SIG-M5 treated with dmso at 0.1 percent for 504 hours (cell line): Measurements from ENCODE around the gene PCIF1.
A peak's percentile ranks its signal among the peaks of the same experiment; 100 is the strongest.
"Not testable (repeated sequence)": the region's sequence is repeated elsewhere in the genome, so short reads cannot be mapped to it uniquely, and the experiment has no call there.

Source experiments
- DNase-seq: peaks from one replicate; lab custom pipeline; 2025; ENCODE audit not compliant: unreplicated experiment; lab: John Stamatoyannopoulos, UW

The PCIF1 gene

GRCh38 chr20:45921337-45922189 lies 12.9 kb upstream of the PCIF1 start:
- DNase-seq, result no peak

GRCh38 chr20:45924391-45925261 lies 9.9 kb upstream of the PCIF1 start:
- no peak for DNase-seq

- DNase-seq, result no peak
Measured at GRCh38 chr20:45925821-45926506, 8.5 kb upstream of the PCIF1 start.

- no peak for DNase-seq
Measured at GRCh38 chr20:45926731-45927070, 7.8 kb upstream of the PCIF1 start.

- DNase-seq, result no peak
Measured at GRCh38 chr20:45927071-45927878, 7.2 kb upstream of the PCIF1 start.

- not testable (repeated sequence) for DNase-seq
Measured at GRCh38 chr20:45931680-45932079, 2.8 kb upstream of the PCIF1 start.

GRCh38 chr20:45933266-45934045 lies 1.0 kb upstream of the PCIF1 start:
- DNase-seq, result peak; percentile 84

- peak; percentile 59 for DNase-seq
Measured at GRCh38 chr20:45934046-45934585, 367 bp upstream of the PCIF1 start.

GRCh38 chr20:45935416-45936046 lies 1.0 kb downstream of the PCIF1 start:
- no peak for DNase-seq

GRCh38 chr20:45937765-45938164 lies 3.3 kb downstream of the PCIF1 start:
- DNase-seq, result no peak

- DNase-seq, result no peak
Measured at GRCh38 chr20:45938727-45939438, 4.4 kb downstream of the PCIF1 start.

GRCh38 chr20:45940053-45940452 lies 5.6 kb downstream of the PCIF1 start:
- no peak for DNase-seq

- no peak for DNase-seq
Measured at GRCh38 chr20:45940469-45940868, 6.0 kb downstream of the PCIF1 start.

- DNase-seq, result no peak
Measured at GRCh38 chr20:45943613-45944012, 9.1 kb downstream of the PCIF1 start.

GRCh38 chr20:45944151-45944964 lies 9.9 kb downstream of the PCIF1 start:
- peak; percentile 14 for DNase-seq

GRCh38 chr20:45944965-45945677 lies 10.6 kb downstream of the PCIF1 start:
- DNase-seq, result no peak

GRCh38 chr20:45945678-45946148 lies 11.2 kb downstream of the PCIF1 start:
- peak; percentile 68 for DNase-seq
